Hepatocyte (in vitro differentiated cells): ENCODE measurements around the gene ATP5MC2.

Experiments used
- CTCF ChIP-seq: fragments of 200-600 bp; sonication (generic); IDR thresholded peaks from 2 replicates; pipeline ENCODE4 v1.5.1; 2016; ENCODE audit warnings: antibody characterized with exemption, mild to moderate bottlenecking; ENCODE audit not compliant: poor library complexity
- EZH2 ChIP-seq: fragments of 200-600 bp; sonication (generic); IDR thresholded peaks from 2 replicates; pipeline ENCODE4 v1.6.1; 2016; ENCODE audit warnings: antibody characterized with exemption, mild to moderate bottlenecking, borderline replicate concordance
- EZH2phosphoT487 ChIP-seq: fragments of 200-600 bp; sonication (generic); IDR thresholded peaks from one replicate; pipeline ENCODE4 v1.6.1; 2018; ENCODE audit warnings: antibody characterized with exemption, mild to moderate bottlenecking, low read depth, moderate library complexity; ENCODE audit not compliant: unreplicated experiment, severe bottlenecking

GRCh38 chr12:53659571-53659981 lies 16.3 kb downstream of the ATP5MC2 start:
- TF ChIP-seq CTCF = no peak
- no peak for TF ChIP-seq EZH2
- no peak for TF ChIP-seq EZH2phosphoT487
